GM12878 (cell line): ENCODE measurements around the gene FKBP7. TPM values are rescaled to one million over a fixed set of nuclear protein-coding genes. Genes with fewer than 3 reads are reported as not detected.
A peak's percentile ranks its signal among the peaks of the same experiment; 100 is the strongest.

Source experiments
- CBX5 ChIP-seq: sonication (generic); IDR thresholded peaks from 2 replicates; pipeline ENCODE4 v1.6.1; 2016; ENCODE audit warnings: low read depth, moderate library complexity, mild to moderate bottlenecking, inconsistent platforms
- CEBPZ ChIP-seq: fragments of 150-350 bp; IDR thresholded peaks from 2 replicates; pipeline ENCODE4 v1.6.1; 2016; ENCODE audit warnings: low read depth, low read length
- CREM ChIP-seq: IDR thresholded peaks from 2 replicates; pipeline ENCODE4 v1.6.1; 2014; ENCODE audit warnings: antibody characterized with exemption, low read depth
- DPF2 ChIP-seq: fragments of 450-650 bp; IDR thresholded peaks from 2 replicates; pipeline ENCODE4 v1.6.1; 2017; ENCODE audit warnings: mild to moderate bottlenecking
- HCFC1 ChIP-seq: fragments of 150-350 bp; IDR thresholded peaks from 2 replicates; pipeline ENCODE4 v1.6.1; 2014; ENCODE audit warnings: low read length
- IKZF1 ChIP-seq: fragments of 450-650 bp; conservative IDR thresholded peaks from 2 replicates; pipeline ENCODE4 v1.6.1; 2017; ENCODE audit warnings: antibody characterized with exemption, mild to moderate bottlenecking
- MTA3 ChIP-seq: IDR thresholded peaks from 2 replicates; pipeline ENCODE4 v1.6.1; 2012; ENCODE audit warnings: low read length, inconsistent platforms, borderline replicate concordance
- MXI1 ChIP-seq: fragments of 150-350 bp; IDR thresholded peaks from 2 replicates; pipeline ENCODE4 v1.6.1; 2011; ENCODE audit warnings: low read depth, mild to moderate bottlenecking, inconsistent platforms, low read length, improper control_type of control experiment
- MYB ChIP-seq: fragments of 150-350 bp; IDR thresholded peaks from 2 replicates; pipeline ENCODE4 v1.6.1; 2014; ENCODE audit warnings: mild to moderate bottlenecking, low read depth, low read length, borderline replicate concordance
- PAX5 ChIP-seq: IDR thresholded peaks from 2 replicates; pipeline ENCODE4 v1.6.1; 2011; ENCODE audit warnings: low read depth, low read length, borderline replicate concordance
- PKNOX1 ChIP-seq: fragments of 450-650 bp; IDR thresholded peaks from 2 replicates; pipeline ENCODE4 v1.6.1; 2016; ENCODE audit warnings: mild to moderate bottlenecking
- POU2F2 ChIP-seq: IDR thresholded peaks from 3 replicates; pipeline ENCODE4 v1.6.1; 2011; ENCODE audit warnings: low read depth, mild to moderate bottlenecking, low read length, borderline replicate concordance
- RAD51 ChIP-seq: fragments of 450-650 bp; IDR thresholded peaks from 2 replicates; pipeline ENCODE4 v1.6.1; 2016; ENCODE audit warnings: moderate library complexity, mild to moderate bottlenecking, inconsistent platforms
- SRF ChIP-seq, 2 experiments: IDR thresholded peaks; 2 replicates each; pipeline ENCODE4 v1.6.1; 2011; ENCODE audit warnings: low read depth in 2 of 2, low read length in 2 of 2, mild to moderate bottlenecking in 1 of 2, moderate library complexity in 1 of 2
- STAT1 ChIP-seq: fragments of 450-650 bp; conservative IDR thresholded peaks from 2 replicates; pipeline ENCODE4 v1.6.1; 2014; ENCODE audit warnings: antibody characterized with exemption, mild to moderate bottlenecking
- TARDBP ChIP-seq: IDR thresholded peaks from 2 replicates; pipeline ENCODE4 v1.6.1; 2016; ENCODE audit warnings: borderline replicate concordance
- ZNF217 ChIP-seq: fragments of 450-650 bp; IDR thresholded peaks from 2 replicates; pipeline ENCODE4 v1.6.1; 2017; ENCODE audit warnings: antibody characterized with exemption, mild to moderate bottlenecking
- ZSCAN29 ChIP-seq: fragments of 450-650 bp; IDR thresholded peaks from 2 replicates; pipeline ENCODE4 v1.6.1; 2017; ENCODE audit warnings: mild to moderate bottlenecking, moderate library complexity
- polyA plus RNA-seq, 11 experiments: library from polyadenylated mRNA; depleted of rRNA in 4 of 11; unstranded in 6 of 11; stranded (reverse) in 5 of 11; fragments of >200 nt; fragmentation: Nextera tagmentation in 4 of 11; fragmentation: Illumina TruSeq in 1 of 11; extraction: Ambion mirVana in 4 of 11; extraction: Trizol in 1 of 11; gene quantifications; 1 replicate in 1 of 11; 2 replicates in 10 of 11; pipeline versions ENCODE4 v1.2.1 to v1.2.3, GENCODE V29; 2011 to 2016; ENCODE audit warnings: inconsistent platforms in 2 of 11, missing spikeins in 2 of 11, low read depth in 1 of 11
- total RNA-seq, 4 experiments: library from RNA; depleted of rRNA in 3 of 4; stranded (reverse); fragments of >200 nt in 3 of 4; fragmentation: Illumina TruSeq in 1 of 4; extraction: Trizol in 1 of 4; gene quantifications; 2 replicates each; pipeline versions ENCODE4 v1.2.1 to v1.2.3, GENCODE V29; 2013 to 2021
- TF ChIP-seq, protein P1 (sequence below): IDR thresholded peaks from 2 replicates; pipeline ENCODE4 v1.6.1; 2012; ENCODE audit warnings: low read depth, low read length, improper control_type of control experiment
- TF ChIP-seq, protein P2 (sequence below): fragments of 450-650 bp; IDR thresholded peaks from 2 replicates; pipeline ENCODE4 v1.6.1; 2017; ENCODE audit warnings: mild to moderate bottlenecking, moderate library complexity
- TF ChIP-seq, protein P3 (sequence below): IDR thresholded peaks from 2 replicates; pipeline ENCODE4 v1.6.1; 2012; ENCODE audit warnings: low read depth, low read length, improper control_type of control experiment

FKBP7 gene
- total and polyA plus RNA-seq, 10 of the 15 experiments (the other 5 are each of a cell fraction or from before 2014, with no cell fraction given) = 5.6 to 16.7 (median 12.5) TPM

DNA sequence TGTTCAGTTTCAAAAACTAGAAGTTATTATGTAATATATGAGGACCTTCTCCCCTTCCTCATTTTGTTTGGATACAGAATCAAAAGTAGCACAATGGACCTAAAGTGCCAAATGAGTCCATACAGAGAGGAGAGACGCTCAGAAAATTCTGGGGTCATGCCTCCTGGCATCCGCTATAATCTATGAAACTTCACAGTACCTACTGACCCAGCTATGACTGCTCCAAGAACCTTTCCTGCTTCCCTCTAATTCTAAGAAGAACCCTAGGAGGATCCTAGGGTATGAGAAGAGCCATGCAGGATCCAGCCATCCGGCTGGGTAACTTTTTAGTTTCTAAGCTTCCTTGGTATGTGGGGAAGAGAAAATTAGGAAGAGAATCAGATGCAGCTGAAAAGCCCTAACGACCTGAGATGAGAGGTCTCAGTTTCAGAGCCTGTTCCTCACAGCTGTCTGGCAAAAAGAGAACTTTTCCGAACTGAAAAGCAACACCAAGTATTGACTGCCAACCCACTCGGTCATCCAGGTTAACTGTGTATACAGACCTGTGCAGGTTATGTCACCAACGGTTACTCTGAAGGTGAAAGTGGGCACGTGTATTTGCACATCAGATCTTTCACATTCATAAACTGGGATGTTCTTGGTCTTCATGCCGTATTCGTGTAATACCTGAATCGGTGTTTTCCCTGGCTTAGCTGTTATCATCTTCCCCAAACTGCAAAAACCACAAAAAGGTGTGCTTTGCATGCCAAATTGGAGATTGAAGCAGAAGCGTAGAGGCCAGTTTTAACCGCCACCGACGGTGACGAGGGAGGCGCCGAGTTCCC lies 28.5 kb downstream of the FKBP7 start (continued):
- TF ChIP-seq IKZF1 (no peak), HCFC1 (no peak), RAD51 (no peak), TARDBP (no peak), CBX5 (peak; percentile 34; the same call in 1 of the 2 replicates), ZNF217 (no peak), MXI1 (peak; percentile 11; the same call in 1 of the 2 replicates), MTA3 (peak; percentile 76; the same call in 1 of the 2 replicates), CREM (peak; percentile 48; the same call in 1 of the 2 replicates), PKNOX1 (0 out of 2 replicates have a peak, but pooled peaks have one; percentile 41), DPF2 (no peak), CEBPZ (no peak), STAT1 (no peak), PAX5 (no peak), POU2F2 (peak; percentile 57; the same call in 1 of the 3 replicates), ZSCAN29 (no peak), SRF (IDR thresholded peaks at IDR 0.05; ENCODE audit: low read depth in 2 of 2, low read length in 2 of 2) (no peak), MYB (no peak)
- TF ChIP-seq, protein P1, sequence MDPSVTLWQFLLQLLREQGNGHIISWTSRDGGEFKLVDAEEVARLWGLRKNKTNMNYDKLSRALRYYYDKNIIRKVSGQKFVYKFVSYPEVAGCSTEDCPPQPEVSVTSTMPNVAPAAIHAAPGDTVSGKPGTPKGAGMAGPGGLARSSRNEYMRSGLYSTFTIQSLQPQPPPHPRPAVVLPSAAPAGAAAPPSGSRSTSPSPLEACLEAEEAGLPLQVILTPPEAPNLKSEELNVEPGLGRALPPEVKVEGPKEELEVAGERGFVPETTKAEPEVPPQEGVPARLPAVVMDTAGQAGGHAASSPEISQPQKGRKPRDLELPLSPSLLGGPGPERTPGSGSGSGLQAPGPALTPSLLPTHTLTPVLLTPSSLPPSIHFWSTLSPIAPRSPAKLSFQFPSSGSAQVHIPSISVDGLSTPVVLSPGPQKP = no peak
- TF ChIP-seq, protein P2, sequence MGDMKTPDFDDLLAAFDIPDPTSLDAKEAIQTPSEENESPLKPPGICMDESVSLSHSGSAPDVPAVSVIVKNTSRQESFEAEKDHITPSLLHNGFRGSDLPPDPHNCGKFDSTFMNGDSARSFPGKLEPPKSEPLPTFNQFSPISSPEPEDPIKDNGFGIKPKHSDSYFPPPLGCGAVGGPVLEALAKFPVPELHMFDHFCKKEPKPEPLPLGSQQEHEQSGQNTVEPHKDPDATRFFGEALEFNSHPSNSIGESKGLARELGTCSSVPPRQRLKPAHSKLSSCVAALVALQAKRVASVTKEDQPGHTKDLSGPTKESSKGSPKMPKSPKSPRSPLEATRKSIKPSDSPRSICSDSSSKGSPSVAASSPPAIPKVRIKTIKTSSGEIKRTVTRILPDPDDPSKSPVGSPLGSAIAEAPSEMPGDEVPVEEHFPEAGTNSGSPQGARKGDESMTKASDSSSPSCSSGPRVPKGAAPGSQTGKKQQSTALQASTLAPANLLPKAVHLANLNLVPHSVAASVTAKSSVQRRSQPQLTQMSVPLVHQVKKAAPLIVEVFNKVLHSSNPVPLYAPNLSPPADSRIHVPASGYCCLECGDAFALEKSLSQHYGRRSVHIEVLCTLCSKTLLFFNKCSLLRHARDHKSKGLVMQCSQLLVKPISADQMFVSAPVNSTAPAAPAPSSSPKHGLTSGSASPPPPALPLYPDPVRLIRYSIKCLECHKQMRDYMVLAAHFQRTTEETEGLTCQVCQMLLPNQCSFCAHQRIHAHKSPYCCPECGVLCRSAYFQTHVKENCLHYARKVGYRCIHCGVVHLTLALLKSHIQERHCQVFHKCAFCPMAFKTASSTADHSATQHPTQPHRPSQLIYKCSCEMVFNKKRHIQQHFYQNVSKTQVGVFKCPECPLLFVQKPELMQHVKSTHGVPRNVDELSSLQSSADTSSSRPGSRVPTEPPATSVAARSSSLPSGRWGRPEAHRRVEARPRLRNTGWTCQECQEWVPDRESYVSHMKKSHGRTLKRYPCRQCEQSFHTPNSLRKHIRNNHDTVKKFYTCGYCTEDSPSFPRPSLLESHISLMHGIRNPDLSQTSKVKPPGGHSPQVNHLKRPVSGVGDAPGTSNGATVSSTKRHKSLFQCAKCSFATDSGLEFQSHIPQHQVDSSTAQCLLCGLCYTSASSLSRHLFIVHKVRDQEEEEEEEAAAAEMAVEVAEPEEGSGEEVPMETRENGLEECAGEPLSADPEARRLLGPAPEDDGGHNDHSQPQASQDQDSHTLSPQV = no peak
- TF ChIP-seq, protein P3, sequence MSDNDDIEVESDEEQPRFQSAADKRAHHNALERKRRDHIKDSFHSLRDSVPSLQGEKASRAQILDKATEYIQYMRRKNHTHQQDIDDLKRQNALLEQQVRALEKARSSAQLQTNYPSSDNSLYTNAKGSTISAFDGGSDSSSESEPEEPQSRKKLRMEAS = no peak
